Subcutaneous adipose tissue (tissue), 4 donors: ENCODE measurements around the gene SLIT3. TPM values are rescaled to one million over a fixed set of nuclear protein-coding genes. Genes with fewer than 3 reads are reported as not detected.

ENCODE experiments used
- CTCF ChIP-seq: fragments of 450-650 bp; IDR thresholded peaks from one replicate; pipeline ENCODE4 v1.5.1; 2016; ENCODE audit warnings: low read depth, mild to moderate bottlenecking, control low read depth, antibody characterized with exemption, moderate library complexity
- total RNA-seq, 4 donors: library from RNA; depleted of rRNA; stranded (reverse); fragments of >200 nt; gene quantifications; one replicate each; pipeline ENCODE4 v1.1.0, GENCODE V29; 2016

The SLIT3 gene
- total RNA-seq, 4 donors from 2014 or later = 48.1 to 163 (median 83.2) TPM

DNA sequence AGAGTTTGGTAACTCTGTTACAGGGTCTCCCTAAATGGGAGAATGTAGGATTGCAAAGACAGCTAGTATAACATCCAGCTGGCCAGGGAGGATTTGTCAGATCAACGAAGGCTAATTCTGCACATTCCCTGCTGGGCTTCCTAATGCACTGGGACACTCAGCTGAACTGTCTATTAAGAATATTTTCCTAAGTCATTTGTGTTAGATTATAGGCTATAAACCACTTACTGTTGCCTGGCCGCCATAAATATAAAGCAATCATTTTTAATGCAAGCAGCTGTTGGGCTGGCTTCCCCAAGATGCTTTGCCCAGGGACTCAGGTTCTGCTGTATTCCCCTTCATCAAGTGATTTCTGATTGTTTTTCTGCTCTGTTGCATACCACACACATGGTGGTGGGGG, 35.3 kb upstream of the SLIT3 start:
- TF ChIP-seq CTCF = no peak

DNA sequence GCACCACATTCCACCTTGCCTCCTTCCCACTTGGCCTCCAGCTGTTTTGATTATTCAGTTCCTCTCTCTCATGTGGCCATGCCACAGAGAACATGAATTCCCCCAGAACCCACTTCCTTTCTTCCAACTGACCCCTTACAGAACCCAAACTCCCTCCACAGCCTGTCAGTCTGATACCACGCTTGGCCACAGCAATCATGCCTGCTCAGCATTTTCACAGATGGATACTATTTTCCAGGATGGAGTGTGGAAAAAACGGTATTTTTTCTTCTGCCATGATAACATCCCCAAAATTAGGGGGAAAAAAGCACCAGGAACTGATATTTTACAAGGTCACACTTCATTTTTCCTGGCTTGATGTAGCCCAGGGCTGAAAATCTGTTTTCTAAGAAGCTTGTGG, 34.9 kb upstream of the SLIT3 start:
- no peak for TF ChIP-seq CTCF

DNA sequence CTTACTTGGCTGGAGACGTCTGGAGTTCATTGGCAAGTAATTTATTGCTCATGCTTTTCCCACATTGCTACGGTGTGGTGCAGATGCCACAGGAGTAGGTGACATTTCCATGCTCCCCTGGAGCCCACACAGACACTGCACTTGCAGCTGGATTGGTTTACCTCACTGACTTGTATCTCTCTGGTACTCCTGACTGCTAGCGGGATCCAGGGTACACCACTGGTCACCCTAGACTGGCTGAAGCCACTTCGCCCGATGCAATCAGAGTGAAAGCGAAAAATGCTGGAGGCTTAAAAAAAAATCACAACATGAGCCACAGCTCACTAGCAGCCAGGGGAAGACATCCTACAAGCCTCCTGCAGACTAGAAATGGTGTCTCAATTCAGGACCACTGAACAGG, 32.6 kb upstream of the SLIT3 start:
- TF ChIP-seq CTCF = no peak

GRCh38 chr5:169331292-169331852, 30.4 kb upstream of the SLIT3 start:
- no peak for TF ChIP-seq CTCF

DNA sequence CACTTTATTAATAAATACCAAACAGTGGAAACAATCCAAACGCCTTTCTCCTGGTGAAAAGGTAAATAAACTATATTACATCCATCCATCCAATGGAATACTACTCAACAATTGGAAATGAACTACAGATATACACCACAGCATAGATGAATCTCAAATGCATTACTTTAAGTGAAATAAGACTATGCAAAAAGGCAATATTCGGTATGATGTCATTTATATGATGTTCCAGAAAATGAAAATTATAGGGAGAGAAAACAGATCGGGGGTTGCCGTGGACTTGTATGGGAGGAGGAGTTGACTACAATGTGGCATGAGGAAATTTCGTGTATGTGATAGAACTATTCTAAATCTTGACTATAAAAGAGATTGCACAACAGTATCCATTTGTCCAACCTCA, 27.5 kb upstream of the SLIT3 start:
- TF ChIP-seq CTCF = no peak

GRCh38 chr5:169325273-169325672, 24.3 kb upstream of the SLIT3 start:
- no peak for TF ChIP-seq CTCF

DNA sequence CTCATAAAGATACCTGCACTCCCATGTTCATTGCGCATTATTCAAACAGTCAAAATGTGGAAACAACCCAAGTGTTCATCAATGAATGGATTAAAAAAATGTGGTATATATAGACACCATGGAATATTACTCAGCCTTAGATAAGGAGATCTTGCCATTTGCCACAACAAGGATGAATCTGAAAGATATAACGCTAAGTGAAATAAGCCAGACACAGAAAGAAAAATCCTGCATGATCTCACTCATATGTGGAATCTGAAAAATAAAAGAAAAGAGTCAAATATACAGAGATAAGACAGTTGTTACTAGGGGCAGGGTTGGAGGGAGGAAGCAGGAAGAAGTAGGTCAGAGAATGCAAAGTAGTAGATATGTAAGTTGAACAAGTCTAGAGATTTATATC, 17.6 kb upstream of the SLIT3 start:
- TF ChIP-seq CTCF = no peak

GRCh38 chr5:169307646-169308045, 6.7 kb upstream of the SLIT3 start:
- no peak for TF ChIP-seq CTCF
